Ishikawa (cell line): ENCODE measurements around the gene PLA1A.

Experiments used
- CEBPB ChIP-seq: IDR thresholded peaks from 2 replicates; pipeline ENCODE4 v1.6.1; 2012
- CREB1 ChIP-seq: IDR thresholded peaks from 2 replicates; pipeline ENCODE4 v1.6.1; 2012; ENCODE audit warnings: low read depth
- EGR1 ChIP-seq: IDR thresholded peaks from 2 replicates; pipeline ENCODE4 v1.6.1; 2012
- EP300 ChIP-seq: IDR thresholded peaks from 2 replicates; pipeline ENCODE4 v1.6.1; 2012; ENCODE audit warnings: borderline replicate concordance
- FOXM1 ChIP-seq: IDR thresholded peaks from 2 replicates; pipeline ENCODE4 v1.6.1; 2012; ENCODE audit warnings: low read depth, borderline replicate concordance
- NFIC ChIP-seq: IDR thresholded peaks from 2 replicates; pipeline ENCODE4 v1.6.1; 2012
- RAD21 ChIP-seq: IDR thresholded peaks from 2 replicates; pipeline ENCODE4 v1.6.1; 2012; ENCODE audit warnings: low read depth
- TAF1 ChIP-seq: IDR thresholded peaks from 2 replicates; pipeline ENCODE4 v1.6.1; 2012; ENCODE audit warnings: low read depth, mild to moderate bottlenecking
- TCF12 ChIP-seq: IDR thresholded peaks from 2 replicates; pipeline ENCODE4 v1.6.1; 2012; ENCODE audit warnings: low read depth
- TEAD4 ChIP-seq: IDR thresholded peaks from 2 replicates; pipeline ENCODE4 v1.6.1; 2012
- YY1 ChIP-seq: IDR thresholded peaks from 2 replicates; pipeline ENCODE4 v1.6.1; 2012; ENCODE audit warnings: low read depth
- ZBTB7A ChIP-seq: IDR thresholded peaks from 2 replicates; pipeline ENCODE4 v1.6.1; 2012; ENCODE audit warnings: low read depth
- TF ChIP-seq, protein P1 (sequence below): IDR thresholded peaks from 2 replicates; pipeline ENCODE4 v1.6.1; 2012
- TF ChIP-seq, protein P2 (sequence below): IDR thresholded peaks from 2 replicates; pipeline ENCODE4 v1.6.1; 2012; ENCODE audit warnings: low read depth, mild to moderate bottlenecking
- TF ChIP-seq, protein P3 (sequence below): IDR thresholded peaks from 2 replicates; pipeline ENCODE4 v1.6.1; 2012

PLA1A gene

DNA sequence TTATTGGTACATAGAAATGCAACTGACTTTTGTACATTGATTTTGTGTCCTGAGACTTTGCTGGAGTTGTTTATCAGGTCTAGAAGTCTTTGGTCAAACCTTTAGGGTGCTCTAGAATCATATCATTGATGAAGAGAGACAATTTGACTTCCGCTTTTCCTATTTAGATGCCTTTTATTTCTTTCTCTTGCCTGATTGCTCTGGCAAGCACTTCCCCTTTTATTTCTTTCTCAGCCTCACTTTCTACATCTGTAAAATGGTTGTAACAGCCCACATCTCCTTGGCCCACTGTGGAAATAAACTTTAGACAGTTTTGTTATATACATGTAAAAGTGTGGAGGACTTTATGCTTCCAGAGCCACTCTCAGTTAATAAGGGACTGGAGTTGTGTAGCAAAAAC lies 14.0 kb downstream of the PLA1A start:
- no peak for TF ChIP-seq CEBPB
- no peak for TF ChIP-seq ZBTB7A
- TF ChIP-seq FOXM1: no peak
- TF ChIP-seq TAF1: no peak
- no peak for TF ChIP-seq RAD21
- no peak for TF ChIP-seq CREB1
- no peak for TF ChIP-seq TCF12
- TF ChIP-seq NFIC: no peak
- TF ChIP-seq EGR1: no peak
- TF ChIP-seq TEAD4: no peak
- TF ChIP-seq EP300: no peak
- TF ChIP-seq YY1: no peak
- TF ChIP-seq, protein P1, sequence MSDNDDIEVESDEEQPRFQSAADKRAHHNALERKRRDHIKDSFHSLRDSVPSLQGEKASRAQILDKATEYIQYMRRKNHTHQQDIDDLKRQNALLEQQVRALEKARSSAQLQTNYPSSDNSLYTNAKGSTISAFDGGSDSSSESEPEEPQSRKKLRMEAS: no peak

DNA sequence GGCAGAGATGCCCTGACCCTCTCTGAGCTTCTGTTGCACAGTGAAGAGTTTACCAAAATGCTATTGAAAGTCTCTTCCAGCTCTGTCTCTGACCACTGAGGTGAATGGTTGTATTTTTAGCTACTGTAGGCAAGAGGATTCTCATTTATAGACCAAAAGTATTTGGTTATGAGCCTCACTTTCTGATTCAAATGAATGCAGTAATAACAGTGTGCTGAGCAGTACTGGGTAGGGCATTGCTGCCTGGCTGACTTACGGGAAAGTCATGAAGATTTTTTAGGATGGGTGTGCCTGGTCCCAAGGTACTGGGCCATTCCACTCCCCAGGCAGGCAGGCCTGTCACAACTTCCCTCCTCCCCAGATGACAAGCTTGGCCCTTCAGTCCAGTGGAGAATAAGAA lies 15.5 kb downstream of the PLA1A start:
- TF ChIP-seq, protein P1: no peak
- TF ChIP-seq FOXM1 (no peak), CREB1 (no peak), CEBPB (no peak), EGR1 (no peak), TCF12 (no peak)

DNA sequence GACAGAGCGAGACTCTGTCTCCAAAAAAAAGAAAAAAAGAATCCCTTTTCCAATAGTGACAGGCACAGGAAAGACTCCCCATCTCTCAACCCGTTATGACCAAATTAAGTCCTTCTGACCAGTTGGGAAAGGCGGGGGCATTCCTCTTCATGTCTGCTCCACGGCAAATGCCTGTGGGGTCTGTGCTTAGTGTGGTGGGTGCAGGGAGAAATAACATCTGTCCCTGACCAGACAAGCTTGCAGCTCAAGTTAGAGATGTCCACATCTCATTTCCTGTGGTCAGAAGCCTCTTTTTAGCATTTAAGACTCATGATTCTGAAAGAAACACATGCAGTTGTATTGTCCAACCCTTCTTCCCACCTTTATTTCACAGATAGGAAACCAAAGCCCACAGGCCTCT lies 16.2 kb downstream of the PLA1A start:
- TF ChIP-seq RAD21 (no peak), YY1 (no peak), ZBTB7A (no peak), TAF1 (no peak), CEBPB (no peak), FOXM1 (no peak), CREB1 (no peak), TEAD4 (no peak), EGR1 (no peak), NFIC (no peak), TCF12 (no peak), EP300 (no peak)
- TF ChIP-seq, protein P1: no peak
- TF ChIP-seq, protein P2, sequence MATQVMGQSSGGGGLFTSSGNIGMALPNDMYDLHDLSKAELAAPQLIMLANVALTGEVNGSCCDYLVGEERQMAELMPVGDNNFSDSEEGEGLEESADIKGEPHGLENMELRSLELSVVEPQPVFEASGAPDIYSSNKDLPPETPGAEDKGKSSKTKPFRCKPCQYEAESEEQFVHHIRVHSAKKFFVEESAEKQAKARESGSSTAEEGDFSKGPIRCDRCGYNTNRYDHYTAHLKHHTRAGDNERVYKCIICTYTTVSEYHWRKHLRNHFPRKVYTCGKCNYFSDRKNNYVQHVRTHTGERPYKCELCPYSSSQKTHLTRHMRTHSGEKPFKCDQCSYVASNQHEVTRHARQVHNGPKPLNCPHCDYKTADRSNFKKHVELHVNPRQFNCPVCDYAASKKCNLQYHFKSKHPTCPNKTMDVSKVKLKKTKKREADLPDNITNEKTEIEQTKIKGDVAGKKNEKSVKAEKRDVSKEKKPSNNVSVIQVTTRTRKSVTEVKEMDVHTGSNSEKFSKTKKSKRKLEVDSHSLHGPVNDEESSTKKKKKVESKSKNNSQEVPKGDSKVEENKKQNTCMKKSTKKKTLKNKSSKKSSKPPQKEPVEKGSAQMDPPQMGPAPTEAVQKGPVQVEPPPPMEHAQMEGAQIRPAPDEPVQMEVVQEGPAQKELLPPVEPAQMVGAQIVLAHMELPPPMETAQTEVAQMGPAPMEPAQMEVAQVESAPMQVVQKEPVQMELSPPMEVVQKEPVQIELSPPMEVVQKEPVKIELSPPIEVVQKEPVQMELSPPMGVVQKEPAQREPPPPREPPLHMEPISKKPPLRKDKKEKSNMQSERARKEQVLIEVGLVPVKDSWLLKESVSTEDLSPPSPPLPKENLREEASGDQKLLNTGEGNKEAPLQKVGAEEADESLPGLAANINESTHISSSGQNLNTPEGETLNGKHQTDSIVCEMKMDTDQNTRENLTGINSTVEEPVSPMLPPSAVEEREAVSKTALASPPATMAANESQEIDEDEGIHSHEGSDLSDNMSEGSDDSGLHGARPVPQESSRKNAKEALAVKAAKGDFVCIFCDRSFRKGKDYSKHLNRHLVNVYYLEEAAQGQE: no peak
- TF ChIP-seq, protein P3, sequence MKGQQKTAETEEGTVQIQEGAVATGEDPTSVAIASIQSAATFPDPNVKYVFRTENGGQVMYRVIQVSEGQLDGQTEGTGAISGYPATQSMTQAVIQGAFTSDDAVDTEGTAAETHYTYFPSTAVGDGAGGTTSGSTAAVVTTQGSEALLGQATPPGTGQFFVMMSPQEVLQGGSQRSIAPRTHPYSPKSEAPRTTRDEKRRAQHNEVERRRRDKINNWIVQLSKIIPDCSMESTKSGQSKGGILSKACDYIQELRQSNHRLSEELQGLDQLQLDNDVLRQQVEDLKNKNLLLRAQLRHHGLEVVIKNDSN: no peak

DNA sequence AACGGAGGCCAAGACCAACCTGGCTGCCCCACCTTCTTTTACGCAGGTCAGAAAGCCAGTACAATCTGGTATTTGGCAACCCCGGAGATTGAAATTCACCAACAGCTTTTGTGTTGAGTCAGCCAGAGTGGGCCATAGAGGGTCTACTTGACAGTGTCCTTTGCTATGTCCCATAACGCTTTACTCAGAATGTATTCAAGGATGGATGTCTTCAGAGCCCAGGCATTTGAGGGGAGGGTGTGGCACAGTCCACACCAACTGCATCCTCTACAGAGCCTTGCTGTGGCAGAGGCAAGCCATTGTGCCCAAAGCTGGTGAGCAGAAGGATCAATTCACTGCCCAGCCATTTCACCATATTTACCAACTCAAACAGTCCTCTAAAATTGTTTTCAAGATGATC lies 18.4 kb downstream of the PLA1A start:
- no peak for TF ChIP-seq EGR1
- TF ChIP-seq NFIC: no peak
- TF ChIP-seq TCF12: no peak
- TF ChIP-seq, protein P2: no peak
- no peak for TF ChIP-seq EP300
- TF ChIP-seq YY1: no peak
- TF ChIP-seq ZBTB7A: no peak
- no peak for TF ChIP-seq TAF1
- TF ChIP-seq TEAD4: no peak
- TF ChIP-seq, protein P1: no peak
- TF ChIP-seq, protein P3: no peak
- TF ChIP-seq RAD21: no peak
- TF ChIP-seq FOXM1: no peak
- no peak for TF ChIP-seq CEBPB
- no peak for TF ChIP-seq CREB1

DNA sequence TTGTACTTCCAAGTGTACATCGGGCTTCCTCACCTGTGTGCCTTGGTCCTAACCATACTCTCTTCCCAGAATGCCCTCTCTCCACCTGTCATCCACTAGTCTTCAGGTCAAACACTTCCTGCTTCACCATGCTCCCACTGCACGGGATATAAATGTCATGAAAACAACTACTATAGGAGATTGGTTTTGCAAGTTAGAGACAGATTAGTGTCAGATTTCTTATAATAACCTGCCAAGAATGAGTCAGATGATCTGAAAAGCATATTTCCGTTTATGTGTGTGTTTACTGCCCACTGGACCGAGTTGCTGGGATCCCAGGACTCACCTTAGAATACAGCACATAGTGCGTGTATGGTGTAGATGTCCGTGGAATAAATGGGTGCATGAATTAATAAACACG lies 21.4 kb downstream of the PLA1A start:
- TF ChIP-seq CEBPB (no peak), RAD21 (no peak), TCF12 (no peak), CREB1 (no peak), FOXM1 (no peak), TEAD4 (no peak), EGR1 (no peak), YY1 (no peak), EP300 (no peak), TAF1 (no peak)
- TF ChIP-seq, protein P3: no peak
- TF ChIP-seq, protein P2: no peak
- TF ChIP-seq, protein P1: no peak
